HG03064 (cell line): ENCODE measurements around the gene CYP2W1.
A peak's percentile ranks its signal among the peaks of the same experiment; 100 is the strongest.
"Not testable (repeated sequence)": the region's sequence is repeated elsewhere in the genome, so short reads cannot be mapped to it uniquely, and the experiment has no call there.

Experiments
- ATAC-seq: cut with Tn5 transposase; IDR thresholded peaks from one replicate; pipeline ENCODE4 v1.9.1; 2021; ENCODE audit warnings: low read depth; ENCODE audit not compliant: unreplicated experiment

CYP2W1 gene

DNA sequence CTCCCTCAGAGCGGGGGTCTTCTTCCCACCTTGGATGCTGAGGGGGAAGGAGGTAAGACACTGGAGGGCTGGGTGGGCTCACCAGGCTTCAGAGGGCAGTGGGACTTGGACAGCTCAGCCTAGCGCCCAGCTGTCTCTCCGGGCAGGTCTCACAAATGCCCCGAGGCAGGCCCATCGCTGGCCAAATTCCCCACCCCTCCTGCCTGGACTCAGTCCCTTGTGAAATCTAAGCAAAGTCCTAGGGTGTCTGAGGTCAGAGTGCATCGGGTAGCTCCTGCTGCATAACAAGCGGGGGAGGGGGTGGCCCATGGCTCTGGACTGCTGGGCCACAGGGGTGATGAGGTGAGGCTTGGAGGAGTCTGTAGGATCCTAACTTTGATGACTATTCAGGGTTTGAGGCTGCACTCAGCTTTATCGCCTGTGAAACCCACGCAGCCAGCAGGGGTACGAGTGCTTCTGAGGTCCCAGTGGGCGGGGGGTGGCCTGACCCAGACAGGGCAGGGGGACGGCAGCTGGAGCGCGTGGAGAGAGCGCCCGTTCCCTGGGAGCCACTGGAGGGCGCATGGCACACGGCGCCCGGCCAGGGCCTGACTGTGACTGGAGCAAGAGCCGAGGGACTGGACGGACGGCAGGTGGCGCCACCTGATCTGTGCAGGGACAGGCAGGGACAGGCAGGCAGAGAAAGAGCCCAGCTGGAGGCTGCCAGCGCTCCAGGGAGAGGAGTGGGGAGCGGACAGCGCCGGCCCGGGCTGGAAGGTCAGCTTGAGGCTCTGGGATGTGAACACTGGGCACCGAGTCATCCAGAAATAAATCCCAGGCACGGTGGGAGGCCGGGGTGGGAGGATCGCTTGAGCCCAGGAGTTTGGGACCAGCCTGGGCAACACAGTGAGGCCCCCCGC, 10.0 kb downstream of the CYP2W1 start:
- peak; percentile 54 for ATAC-seq

- no peak for ATAC-seq
These were observed 11.8 kb downstream of the CYP2W1 start for GRCh38 chr7:994592-995308.

DNA sequence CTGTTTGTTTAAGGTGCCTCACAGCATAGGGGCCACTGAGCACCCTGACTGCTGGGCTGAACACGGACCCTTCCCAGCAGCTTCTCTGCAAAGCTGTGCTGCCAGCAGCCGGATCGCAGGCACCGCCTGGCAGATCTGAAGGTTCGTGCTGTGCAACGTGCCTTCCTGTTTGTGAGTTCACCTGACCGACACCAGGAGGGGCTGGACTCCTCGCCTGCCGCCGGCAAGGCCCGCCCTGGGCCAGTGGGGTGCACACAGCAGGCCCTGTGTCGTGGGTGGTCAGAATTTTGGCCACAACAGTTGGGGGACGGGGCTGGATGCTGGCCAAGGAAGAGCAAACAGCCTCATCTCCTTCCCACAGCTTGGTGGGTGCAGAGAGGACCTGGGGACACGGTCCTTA, 12.6 kb downstream of the CYP2W1 start:
- ATAC-seq = no peak

GRCh38 chr7:996079-996872, 13.3 kb downstream of the CYP2W1 start:
- no peak for ATAC-seq

- ATAC-seq = no peak
These were observed 14.7 kb downstream of the CYP2W1 start for GRCh38 chr7:997404-998395.

DNA sequence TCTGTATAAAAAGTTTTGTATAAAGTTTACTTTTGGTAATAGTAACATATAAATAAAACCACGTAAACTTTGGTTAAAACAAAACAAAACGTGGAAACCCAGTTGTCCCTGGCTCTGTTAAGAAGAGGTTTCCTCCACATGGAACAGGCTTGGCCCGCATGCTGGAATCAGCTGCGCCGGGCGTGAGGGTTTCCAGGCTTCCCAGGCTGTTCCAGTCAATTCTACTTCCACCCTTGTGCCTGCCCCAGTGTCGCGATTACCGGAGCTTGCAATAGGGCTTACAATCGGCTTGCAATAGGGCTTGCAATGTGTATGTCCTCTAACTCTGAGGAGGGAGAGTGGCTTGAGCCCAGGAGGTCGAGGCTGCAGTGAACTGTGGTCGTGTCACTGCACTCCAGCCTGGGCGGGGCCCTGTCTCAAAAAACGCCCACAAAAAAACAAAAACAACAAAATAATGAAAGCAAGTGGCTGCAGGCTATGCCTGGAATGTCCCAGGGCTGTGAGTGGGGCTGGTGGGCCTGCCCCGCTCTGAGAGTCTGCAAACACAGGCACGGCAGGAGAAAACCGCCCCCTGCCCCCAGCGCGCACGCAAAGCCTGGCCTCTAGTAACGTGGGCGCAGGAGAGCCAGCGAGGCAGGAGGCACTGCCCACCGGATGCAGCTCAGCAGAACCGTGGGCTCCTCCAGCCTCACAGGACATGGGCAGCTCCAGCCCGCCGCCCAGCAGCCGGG, 16.3 kb downstream of the CYP2W1 start:
- ATAC-seq = no peak

DNA sequence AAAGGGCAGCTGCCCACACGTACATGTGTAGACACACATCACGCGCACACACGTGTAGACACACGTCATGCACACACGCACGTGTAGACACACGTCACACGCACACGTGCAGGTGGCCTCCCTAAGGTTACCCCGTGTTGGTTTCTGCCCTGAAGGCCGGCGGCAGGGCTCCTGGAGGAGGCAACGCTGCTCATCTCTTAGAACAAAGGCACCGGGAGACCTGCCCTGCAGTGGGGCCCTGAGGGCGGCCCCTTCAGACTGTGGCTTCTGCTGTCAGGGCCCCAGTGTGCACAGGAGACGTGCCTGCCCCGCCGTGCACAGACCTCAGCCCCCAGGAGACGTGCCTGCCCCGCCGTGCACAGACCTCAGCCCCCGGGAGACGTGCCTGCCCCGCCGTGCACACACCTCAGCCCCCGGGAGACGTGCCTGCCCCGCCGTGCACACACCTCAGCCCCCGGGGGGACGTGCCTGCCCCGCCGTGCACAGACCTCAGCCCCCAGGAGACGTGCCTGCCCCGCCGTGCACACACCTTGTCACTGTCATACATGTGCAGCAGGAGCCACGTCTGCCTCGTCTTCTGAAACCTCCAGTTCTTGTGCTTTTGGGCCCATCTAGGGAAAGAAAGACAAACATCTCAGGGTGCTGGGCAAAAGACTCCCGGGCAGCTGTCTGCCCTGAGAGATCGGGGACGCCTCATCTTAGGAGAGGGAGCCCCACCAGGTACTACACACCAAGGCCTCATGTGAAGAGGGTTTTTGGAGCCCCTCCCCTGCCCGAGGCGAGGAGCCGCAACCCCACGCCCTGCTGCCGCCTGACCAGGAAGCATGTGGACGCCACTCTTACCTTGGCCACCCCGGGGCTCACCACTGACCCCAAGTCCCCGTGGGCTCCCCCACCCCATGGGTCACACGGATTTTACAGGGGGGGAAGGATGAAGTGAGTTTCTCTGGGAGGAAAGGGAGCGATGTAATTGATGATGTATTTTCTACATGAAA, 17.3 kb downstream of the CYP2W1 start:
- ATAC-seq = no peak

GRCh38 chr7:1001069-1001770, 18.2 kb downstream of the CYP2W1 start:
- not testable (repeated sequence) for ATAC-seq

DNA sequence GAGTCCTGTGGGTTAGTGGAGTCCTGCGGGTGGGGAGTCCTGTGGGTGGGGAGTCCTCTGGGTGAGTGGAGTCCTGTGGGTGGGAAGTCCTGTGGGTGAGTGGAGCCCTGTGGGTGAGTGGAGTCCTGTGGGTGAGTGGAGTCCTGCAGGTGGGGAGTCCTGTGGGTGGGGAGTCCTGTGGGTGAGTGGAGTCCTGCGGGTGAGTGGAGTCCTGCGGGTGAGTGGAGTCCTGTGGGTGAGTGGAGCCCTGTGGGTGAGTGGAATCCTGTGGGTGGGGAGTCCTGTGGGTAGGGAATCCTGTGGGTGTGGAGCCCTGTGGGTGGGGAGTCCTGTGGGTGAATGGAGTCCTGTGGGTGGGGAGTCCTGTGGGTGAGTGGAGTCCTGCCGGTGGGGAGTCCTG, 19.0 kb downstream of the CYP2W1 start:
- ATAC-seq = not testable (repeated sequence)

DNA sequence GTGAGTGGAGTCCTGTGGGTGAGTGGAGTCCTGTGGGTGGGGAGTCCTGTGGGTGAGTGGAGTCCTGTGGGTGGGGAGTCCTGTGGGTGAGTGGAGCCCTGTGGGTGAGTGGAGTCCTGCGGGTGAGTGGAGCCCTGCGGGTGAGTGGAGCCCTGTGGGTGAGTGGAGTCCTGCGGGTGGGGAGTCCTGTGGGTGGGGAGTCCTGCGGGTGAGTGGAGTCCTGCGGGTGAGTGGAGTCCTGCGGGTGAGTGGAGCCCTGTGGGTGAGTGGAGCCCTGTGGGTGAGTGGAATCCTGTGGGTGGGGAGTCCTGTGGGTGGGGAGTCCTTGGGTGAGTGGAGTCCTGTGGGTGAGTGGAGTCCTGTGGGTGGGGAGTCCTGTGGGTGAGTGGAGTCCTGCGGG, 19.5 kb downstream of the CYP2W1 start:
- not testable (repeated sequence) for ATAC-seq

- ATAC-seq = no peak
These were observed 21.3 kb downstream of the CYP2W1 start for GRCh38 chr7:1004018-1004852.

- no peak for ATAC-seq
These were observed 22.3 kb downstream of the CYP2W1 start for GRCh38 chr7:1005303-1005702.

GRCh38 chr7:1007901-1008300, 24.9 kb downstream of the CYP2W1 start:
- no peak for ATAC-seq

DNA sequence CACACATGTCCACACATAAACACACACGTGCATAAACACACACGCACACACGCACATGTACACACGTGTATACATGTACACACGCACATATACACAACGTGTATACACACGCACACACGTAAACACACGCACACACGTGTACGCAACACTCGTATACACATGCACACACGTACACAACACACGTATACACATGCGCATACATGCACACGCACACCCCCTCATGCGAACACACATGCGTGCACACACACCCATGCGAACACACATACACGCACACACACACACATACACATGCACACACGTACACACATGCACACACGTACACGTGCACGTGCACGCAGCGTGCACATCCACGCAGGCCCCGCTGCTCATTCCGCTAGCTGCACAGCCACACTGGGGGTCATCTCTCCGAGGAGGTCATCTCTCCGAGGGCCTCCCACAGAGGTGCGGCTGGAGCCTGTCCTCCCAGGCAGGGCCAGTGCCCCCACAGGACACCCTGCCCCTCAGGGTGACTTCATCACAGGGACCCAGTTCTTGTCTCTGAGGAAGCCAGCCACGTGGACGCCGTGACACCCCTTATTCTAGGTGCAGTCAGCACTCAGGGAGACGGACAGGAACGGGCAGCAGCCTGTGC, 25.9 kb downstream of the CYP2W1 start:
- ATAC-seq = no peak

DNA sequence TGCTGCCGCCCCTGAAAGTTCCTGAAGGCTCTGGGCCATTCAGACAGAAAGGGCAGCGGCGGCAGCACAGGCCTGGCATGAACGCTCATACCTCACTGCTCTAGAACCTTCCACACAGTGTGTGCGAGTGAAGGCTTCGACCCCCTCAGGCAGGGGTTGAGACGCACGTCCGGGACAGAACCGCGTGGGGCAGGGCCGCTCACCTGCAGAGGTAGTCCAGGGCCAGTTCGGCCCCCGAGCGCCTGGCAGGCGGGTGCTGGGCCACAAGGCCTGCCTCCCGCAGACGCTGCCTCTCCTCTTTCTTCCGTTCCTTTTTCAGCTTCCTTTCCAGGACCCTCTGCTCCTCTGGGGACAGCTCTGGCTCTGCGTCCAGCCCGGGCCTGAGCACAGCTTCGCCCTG, 26.8 kb downstream of the CYP2W1 start:
- no peak for ATAC-seq

DNA sequence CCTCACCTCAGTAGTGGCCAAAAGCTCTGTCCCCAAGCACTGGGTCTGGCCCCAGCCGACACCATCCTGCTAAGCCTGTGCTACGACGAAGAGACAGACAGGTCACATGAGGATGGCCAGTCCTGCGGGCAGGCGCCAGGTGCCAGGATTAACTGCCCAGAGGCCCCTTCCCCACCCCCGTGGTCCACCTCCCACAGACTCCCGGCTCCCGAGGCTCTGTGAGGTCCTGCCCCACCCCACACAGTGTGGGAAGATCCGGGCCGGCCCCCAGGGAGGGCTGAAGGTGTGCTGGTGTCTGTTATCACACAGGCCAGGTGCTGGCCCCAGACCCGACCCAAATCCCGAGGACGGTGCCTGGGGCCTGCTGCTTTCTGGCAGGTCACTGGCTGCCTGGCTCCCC, 27.2 kb downstream of the CYP2W1 start:
- no peak for ATAC-seq
